HG03571 (cell line): ENCODE data around the gene BLM.
"Not testable (repeated sequence)": the region's sequence is repeated elsewhere in the genome, so short reads cannot be mapped to it uniquely, and the experiment has no call there.

Experiments used
- ATAC-seq: cut with Tn5 transposase; IDR thresholded peaks from one replicate; pipeline ENCODE4 v1.9.1; 2021; ENCODE audit not compliant: unreplicated experiment

The BLM gene

DNA sequence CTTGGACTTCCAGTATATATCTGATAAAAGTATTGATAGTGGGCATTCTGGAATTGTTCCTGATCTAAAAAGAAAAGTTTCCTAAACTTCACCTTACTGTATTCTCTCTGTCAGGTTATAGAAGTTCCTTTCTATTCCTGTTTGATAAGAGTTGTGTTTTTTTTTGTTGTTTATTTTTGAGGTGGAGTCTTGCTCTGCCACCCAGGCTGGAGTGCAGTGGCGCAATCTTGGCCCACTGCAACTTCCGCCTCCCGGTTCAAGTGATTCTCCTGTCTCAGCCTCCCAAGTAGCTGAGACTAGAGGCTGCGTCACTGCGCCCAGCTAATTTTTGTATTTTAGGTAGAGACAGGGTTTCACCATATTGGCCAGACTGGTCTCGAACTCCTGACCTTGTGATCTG, 13.1 kb downstream of the BLM start:
- no peak for ATAC-seq

DNA sequence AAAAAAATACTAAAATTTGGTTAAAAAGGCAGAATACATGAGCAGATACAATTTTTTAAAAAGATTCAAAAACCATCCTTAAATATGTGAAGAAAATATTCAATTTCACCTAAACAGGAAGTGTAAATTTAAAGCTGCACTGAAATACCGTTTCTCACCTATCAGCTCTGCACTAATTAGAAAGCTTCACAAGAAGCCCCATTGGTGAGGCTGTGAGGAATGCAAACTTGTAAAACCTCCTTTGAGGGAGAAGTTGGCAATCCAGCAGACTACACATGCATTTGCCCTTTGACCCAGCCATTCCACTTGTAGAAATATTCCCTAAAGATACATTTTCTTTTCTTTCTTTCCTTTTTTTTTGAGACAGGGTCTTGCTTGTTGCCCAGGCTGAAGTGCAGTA, 18.8 kb downstream of the BLM start:
- ATAC-seq, result no peak

DNA sequence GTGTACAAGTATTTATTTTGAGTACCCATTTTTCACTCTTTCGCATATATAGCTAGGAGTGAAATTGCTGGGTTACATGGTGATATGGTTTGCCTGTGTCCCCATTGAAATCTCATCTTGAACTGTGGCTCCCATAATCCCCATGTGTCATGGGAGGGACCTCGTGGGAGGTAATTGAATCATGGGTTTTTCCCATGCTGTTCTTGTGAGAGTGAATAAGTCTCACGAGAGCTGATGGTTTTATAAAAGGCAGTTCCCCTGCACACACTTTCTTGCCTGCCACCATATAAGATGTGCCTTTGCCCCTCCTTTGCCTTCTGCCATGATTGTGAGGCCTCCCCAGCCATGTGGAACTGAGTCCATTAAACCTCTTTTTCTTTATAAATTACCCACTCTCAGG, 23.4 kb downstream of the BLM start:
- not testable (repeated sequence) for ATAC-seq

- no peak for ATAC-seq
These were observed 24.9 kb downstream of the BLM start for GRCh38 chr15:90742087-90742486.

DNA sequence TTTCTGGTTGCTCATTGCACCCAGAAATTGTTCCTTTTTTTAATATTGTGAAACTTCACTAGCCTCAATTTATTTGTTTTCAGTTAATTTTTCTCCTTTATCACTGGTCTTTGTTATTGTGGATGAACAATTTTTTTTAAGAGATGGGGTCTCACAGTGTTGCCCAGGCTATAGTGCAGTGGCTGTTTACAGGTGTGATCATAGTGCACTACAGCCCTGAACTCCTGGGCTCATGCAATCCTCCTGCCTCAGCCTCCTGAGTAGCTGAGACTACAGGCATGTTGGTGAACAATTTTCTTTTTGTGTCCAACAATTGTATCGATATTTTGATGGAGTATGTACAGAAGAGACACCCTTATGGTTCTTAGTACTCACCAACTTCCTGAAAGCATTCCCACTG, 26.3 kb downstream of the BLM start:
- no peak for ATAC-seq

- no peak for ATAC-seq
These were observed 27.7 kb downstream of the BLM start for GRCh38 chr15:90744759-90745402.

- ATAC-seq, result no peak
These were observed 32.6 kb downstream of the BLM start for GRCh38 chr15:90749754-90750153.

DNA sequence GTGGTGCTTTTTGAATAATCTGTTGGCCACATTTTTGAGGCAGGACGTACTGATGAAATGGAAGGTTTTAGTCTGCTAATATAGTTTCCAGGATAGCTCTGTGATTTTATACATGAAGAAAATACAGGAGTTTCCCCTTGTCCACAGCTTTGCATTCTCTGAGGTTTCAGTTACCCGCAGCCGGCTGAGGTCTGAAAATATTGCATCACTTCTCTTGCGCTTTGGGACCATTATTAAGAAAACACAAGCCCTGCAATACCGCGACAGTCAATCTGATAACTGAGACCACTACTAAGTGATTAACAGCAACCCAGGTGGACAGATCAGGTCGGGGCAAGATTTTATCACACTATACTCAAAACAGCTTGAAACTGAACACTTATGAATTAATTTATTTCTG, 33.0 kb downstream of the BLM start:
- no peak for ATAC-seq

GRCh38 chr15:90751300-90751825, 34.2 kb downstream of the BLM start:
- ATAC-seq, result no peak

- no peak for ATAC-seq
These were observed 39.8 kb downstream of the BLM start for GRCh38 chr15:90756916-90757315.

GRCh38 chr15:90757461-90757860, 40.3 kb downstream of the BLM start:
- ATAC-seq, result no peak

DNA sequence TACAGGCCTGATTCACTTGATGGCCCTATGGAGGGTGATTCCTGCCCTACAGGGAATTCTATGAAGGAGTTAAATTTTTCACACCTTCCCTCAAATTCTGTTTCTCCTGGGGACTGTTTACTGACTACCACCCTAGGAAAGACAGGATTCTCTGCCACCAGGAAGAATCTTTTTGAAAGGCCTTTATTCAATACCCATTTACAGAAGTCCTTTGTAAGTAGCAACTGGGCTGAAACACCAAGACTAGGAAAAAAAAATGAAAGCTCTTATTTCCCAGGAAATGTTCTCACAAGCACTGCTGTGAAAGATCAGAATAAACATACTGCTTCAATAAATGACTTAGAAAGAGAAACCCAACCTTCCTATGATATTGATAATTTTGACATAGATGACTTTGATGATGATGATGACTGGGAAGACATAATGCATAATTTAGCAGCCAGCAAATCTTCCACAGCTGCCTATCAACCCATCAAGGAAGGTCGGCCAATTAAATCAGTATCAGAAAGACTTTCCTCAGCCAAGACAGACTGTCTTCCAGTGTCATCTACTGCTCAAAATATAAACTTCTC, 43.6 kb downstream of the BLM start:
- no peak for ATAC-seq

DNA sequence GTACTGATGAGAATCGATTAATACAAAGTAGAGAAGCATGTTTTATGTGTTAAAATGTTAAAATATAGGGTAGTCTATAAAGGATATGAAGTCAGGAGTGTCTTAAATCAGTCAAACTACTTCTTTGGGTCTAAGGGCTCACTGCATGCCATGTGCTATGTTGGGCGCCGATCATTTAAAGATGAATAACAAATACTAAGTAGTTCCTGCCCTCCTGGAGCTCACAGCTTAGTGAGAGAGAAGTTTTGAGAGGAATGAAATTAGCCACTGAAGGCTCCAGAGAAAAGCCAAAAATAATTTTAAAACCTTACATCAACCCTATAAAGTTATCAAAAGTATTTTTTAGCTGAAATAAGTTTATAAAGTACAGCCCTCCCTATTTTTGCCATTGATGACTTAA, 44.5 kb downstream of the BLM start:
- ATAC-seq, result no peak

- no peak for ATAC-seq
These were observed 45.0 kb downstream of the BLM start for GRCh38 chr15:90762109-90762508.

DNA sequence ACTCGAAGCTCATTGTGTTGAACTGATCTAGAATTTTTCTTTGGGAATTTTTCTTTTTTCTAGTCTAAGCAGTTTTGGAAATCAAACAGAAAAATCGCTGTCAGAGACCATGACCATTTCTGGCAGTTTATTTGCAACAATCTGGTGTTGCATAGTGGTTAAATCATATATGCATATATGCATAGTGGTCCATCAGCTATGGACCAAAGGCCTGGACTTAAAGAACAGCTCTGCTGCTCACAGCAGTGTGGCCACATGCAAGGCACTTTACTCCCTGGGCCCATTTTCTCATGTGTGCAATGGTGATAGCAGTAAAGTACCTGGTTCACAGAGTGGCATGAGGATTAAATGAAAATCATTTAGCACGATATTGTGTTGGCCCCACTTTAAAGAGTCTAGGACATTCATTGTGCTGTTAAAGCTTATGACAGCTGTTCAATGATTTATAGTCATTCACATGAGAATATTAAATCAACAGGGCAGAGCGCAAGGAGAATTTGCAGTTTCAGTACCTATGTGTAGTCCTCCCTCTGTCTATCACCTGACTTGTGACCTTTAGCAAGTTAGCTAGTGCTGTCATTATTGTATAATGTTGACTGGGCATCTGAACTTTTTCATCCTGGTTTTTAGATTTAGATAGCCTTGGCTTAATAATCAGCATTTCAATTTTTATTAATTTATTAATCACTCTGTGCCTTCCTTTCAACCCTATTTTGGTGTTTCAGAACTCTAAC, 46.4 kb downstream of the BLM start:
- ATAC-seq, result no peak

- ATAC-seq, result no peak
These were observed 48.4 kb downstream of the BLM start for GRCh38 chr15:90765531-90765930.

DNA sequence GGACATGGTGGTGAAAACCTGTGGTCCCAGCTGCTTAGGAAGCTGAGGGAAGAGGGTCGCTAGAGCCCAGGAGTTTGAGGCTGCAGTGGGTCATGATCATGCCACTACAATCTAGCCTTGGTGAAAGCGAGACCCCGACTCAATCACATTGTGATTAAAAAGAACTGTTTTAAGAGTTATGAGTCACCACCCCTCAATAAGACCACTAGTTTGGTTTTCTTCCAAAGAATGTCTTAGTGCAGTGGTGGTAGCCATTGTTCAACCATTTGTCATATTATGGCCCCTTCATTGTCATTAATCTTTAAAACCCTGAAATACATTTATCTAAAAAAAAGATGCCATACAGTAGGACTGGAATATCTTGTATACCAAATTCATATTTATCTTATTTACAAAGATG, 48.8 kb downstream of the BLM start:
- no peak for ATAC-seq

DNA sequence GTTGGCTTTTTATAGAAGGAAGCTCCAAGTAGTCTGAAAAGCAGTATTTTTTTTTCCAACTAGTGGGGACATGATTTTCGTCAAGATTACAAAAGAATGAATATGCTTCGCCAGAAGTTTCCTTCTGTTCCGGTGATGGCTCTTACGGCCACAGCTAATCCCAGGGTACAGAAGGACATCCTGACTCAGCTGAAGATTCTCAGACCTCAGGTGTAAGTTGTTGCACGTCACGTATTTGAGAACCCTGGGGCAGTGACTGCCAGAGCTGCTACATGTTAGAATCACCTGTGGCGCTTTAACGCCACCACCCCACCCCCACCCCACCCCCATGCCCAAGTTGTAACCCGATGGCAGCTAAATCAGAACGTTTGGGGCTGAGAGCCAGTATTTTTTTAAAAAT, 52.2 kb downstream of the BLM start:
- ATAC-seq, result no peak

- no peak for ATAC-seq
These were observed 56.3 kb downstream of the BLM start for GRCh38 chr15:90773485-90773884.

- no peak for ATAC-seq
These were observed 57.8 kb downstream of the BLM start for GRCh38 chr15:90774731-90775514.

DNA sequence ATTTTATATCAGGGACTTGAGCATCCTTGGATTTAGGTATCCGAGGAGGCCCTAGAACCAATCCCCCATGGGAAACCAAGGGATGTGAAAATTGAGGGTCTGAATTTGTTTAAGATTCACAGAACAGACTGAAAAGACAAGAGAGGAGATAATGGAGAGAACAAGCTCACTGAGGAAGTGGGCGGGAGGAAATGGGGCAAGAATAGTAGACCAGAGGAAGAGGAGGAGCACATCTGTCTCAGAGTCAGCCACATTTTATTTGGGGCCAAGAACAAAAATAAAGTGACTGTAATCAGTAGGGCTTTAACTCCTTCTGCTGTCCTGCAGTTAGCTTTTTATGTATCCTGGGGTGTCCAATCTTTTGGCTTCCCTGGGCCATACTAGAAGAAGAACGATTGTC, 63.8 kb downstream of the BLM start:
- no peak for ATAC-seq

DNA sequence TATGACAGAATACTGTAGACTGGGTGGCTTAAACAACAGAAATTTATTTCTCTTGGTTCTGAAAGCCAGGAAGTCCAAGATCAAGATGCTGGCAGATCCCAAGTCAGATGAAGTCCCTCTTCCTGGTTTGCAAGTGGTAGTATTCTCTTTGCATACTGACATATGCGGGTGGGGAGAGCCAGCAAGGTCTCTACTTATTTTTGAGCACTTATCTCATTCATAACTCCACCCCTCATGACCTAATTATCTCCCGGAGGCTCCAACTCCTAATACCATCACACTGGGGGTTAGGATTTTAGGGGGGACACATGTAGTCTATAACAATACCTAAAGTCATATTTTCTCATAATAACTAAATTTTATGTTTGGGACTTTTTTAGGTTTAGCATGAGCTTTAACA, 65.3 kb downstream of the BLM start:
- ATAC-seq, result no peak
